HepG2 (cell line): ENCODE measurements around the gene ABCA2. TPM values are rescaled to one million over a fixed set of nuclear protein-coding genes. Genes with fewer than 3 reads are reported as not detected.
A peak's percentile ranks its signal among the peaks of the same experiment; 100 is the strongest.

Experiments
- ASH2L ChIP-seq: fragments of 300-600, 200-600 bp; sonication (generic); IDR thresholded peaks from 2 replicates; pipeline ENCODE4 v1.7.0; 2017; ENCODE audit warnings: low read depth, mild to moderate bottlenecking, moderate library complexity, mixed read lengths, low read length; ENCODE audit not compliant: insufficient read length
- ELF3 ChIP-seq: IDR thresholded peaks from 2 replicates; pipeline ENCODE4 v1.6.1; 2016; ENCODE audit warnings: missing genetic modification reagents, missing compliant biosample characterization
- FOXK2 ChIP-seq: fragments of 450-650 bp; IDR thresholded peaks from 2 replicates; pipeline ENCODE4 v1.6.1; 2016
- HOXA9 ChIP-seq: sonication (generic); formaldehyde crosslinking; IDR thresholded peaks from 2 replicates; pipeline ENCODE4 v1.8.1; 2022; ENCODE audit warnings: missing genetic modification reagents, mild to moderate bottlenecking, moderate library complexity, borderline replicate concordance
- IRF2 ChIP-seq: IDR thresholded peaks from 2 replicates; pipeline ENCODE4 v1.6.1; 2018; ENCODE audit warnings: missing genetic modification reagents, missing compliant biosample characterization
- KLF16 ChIP-seq, 2 experiments: sonication (generic) in 1 of 2; formaldehyde crosslinking in 1 of 2; IDR thresholded peaks; 2 replicates each; pipeline versions ENCODE4 v1.6.1 to v1.8.0; 2016 to 2023; ENCODE audit warnings: missing genetic modification reagents in 2 of 2, missing compliant biosample characterization in 1 of 2
- POGK ChIP-seq: sonication (generic); formaldehyde crosslinking; conservative IDR thresholded peaks from 2 replicates; pipeline ENCODE4 v1.8.0; 2022; ENCODE audit warnings: mild to moderate bottlenecking, moderate library complexity, missing genetic modification reagents
- RBFOX2 ChIP-seq: fragments of 200-400 bp; formaldehyde crosslinking; IDR thresholded peaks from 2 replicates; pipeline ENCODE4 v1.6.1; 2017; ENCODE audit warnings: low read depth, mild to moderate bottlenecking, low read length
- RXRB ChIP-seq: IDR thresholded peaks from 2 replicates; pipeline ENCODE4 v1.6.1; 2016; ENCODE audit warnings: borderline replicate concordance, missing genetic modification reagents, missing compliant biosample characterization
- SMAD9 ChIP-seq: sonication (generic); formaldehyde crosslinking; IDR thresholded peaks from 2 replicates; pipeline ENCODE4 v1.5.1; 2020; ENCODE audit warnings: mild to moderate bottlenecking, missing genetic modification reagents
- ZFP1 ChIP-seq: IDR thresholded peaks from 2 replicates; pipeline ENCODE4 v1.6.1; 2016
- ZFP82 ChIP-seq: sonication (generic); formaldehyde crosslinking; IDR thresholded peaks from 2 replicates; pipeline ENCODE4 v1.5.1; 2020; ENCODE audit warnings: mild to moderate bottlenecking, missing genetic modification reagents, borderline replicate concordance
- ZMAT5 ChIP-seq: sonication (generic); formaldehyde crosslinking; IDR thresholded peaks from 2 replicates; pipeline ENCODE4 v1.5.0; 2020; ENCODE audit warnings: mild to moderate bottlenecking, low read depth, missing genetic modification reagents, borderline replicate concordance
- ZNF282 ChIP-seq: fragments of 450-650 bp; IDR thresholded peaks from 2 replicates; pipeline ENCODE4 v1.6.1; 2018; ENCODE audit not compliant: partially characterized antibody
- ZNF550 ChIP-seq: sonication (generic); formaldehyde crosslinking; IDR thresholded peaks from 2 replicates; pipeline ENCODE4 v1.4.0; 2020; ENCODE audit warnings: mild to moderate bottlenecking, missing genetic modification reagents, borderline replicate concordance
- polyA plus RNA-seq, 8 experiments: library from polyadenylated mRNA; depleted of rRNA in 3 of 8; stranded (reverse) in 7 of 8; unstranded in 1 of 8; fragments of >200 nt; fragmentation: Illumina TruSeq in 4 of 8; extraction: Trizol in 4 of 8; gene quantifications; 2 replicates each; pipeline versions ENCODE4 v1.2.1 to v1.2.3, GENCODE V29; 2011 to 2016; ENCODE audit warnings: low read depth in 4 of 8, missing spikeins in 1 of 8, mixed read lengths in 1 of 8; ENCODE audit not compliant: insufficient read depth in 1 of 8
- total RNA-seq, 5 experiments: library from RNA; depleted of rRNA; stranded (reverse); fragments of >200 nt; fragmentation: Illumina TruSeq; extraction: Trizol; gene quantifications; 2 replicates each; pipeline ENCODE4 v1.2.3, GENCODE V29; 2016; ENCODE audit warnings: low read depth in 1 of 5
- TF ChIP-seq, protein P1 (sequence below): sonication (generic); formaldehyde crosslinking; IDR thresholded peaks from 2 replicates; pipeline ENCODE4 v1.9.0; 2021; ENCODE audit warnings: missing genetic modification reagents, borderline replicate concordance
- TF ChIP-seq, protein P2 (sequence below): sonication (generic); formaldehyde crosslinking; IDR thresholded peaks from 2 replicates; pipeline ENCODE4 v1.4.0; 2020; ENCODE audit warnings: low read depth, missing genetic modification reagents
- TF ChIP-seq, protein P3 (sequence below): sonication (generic); formaldehyde crosslinking; IDR thresholded peaks from 2 replicates; pipeline ENCODE4 v1.4.0; 2020; ENCODE audit warnings: missing genetic modification reagents, borderline replicate concordance

ABCA2 gene
- total and polyA plus RNA-seq, 2 of the 13 experiments (the other 11 are each of a cell fraction or from before 2014, with no cell fraction given): 2.9 to 19.2 TPM

DNA sequence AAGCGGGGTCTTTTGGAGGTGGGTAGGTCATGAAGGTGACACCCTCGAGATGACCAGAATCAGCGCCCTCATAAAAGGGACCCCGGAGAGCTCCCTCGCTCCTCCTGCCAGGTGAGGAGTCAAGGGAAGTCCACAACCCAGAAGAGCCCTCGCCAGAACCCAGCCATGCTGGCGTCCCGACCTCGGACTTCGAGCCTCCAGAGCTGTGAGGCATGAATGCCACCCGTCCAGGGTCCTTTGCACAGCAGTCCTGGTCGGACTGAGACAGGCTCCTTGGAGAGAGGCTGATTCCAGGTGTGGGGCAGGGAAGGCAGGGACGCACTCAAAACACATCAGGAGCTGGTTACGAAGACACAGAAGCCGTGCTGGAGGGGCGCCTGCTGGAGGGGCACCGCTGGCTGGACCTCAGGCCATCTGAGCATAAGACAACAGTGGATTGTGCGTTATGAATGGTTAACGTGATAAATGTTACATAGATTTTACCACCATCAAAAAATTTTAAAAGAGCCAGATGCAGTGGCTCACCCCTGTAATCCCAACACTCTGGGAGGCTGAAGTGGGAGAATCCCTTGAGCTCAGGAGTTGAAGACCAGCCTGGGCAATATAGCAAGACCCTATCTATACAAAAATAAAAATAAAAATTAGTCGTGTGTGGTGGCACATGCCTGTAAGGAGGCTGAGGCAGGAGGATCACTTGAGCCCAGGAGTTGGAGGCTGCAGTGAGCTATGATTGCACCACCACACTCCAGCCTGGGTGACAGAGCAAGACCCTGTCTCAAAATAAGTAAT lies 26.0 kb downstream of the ABCA2 start (continued):
- TF ChIP-seq, protein P1, sequence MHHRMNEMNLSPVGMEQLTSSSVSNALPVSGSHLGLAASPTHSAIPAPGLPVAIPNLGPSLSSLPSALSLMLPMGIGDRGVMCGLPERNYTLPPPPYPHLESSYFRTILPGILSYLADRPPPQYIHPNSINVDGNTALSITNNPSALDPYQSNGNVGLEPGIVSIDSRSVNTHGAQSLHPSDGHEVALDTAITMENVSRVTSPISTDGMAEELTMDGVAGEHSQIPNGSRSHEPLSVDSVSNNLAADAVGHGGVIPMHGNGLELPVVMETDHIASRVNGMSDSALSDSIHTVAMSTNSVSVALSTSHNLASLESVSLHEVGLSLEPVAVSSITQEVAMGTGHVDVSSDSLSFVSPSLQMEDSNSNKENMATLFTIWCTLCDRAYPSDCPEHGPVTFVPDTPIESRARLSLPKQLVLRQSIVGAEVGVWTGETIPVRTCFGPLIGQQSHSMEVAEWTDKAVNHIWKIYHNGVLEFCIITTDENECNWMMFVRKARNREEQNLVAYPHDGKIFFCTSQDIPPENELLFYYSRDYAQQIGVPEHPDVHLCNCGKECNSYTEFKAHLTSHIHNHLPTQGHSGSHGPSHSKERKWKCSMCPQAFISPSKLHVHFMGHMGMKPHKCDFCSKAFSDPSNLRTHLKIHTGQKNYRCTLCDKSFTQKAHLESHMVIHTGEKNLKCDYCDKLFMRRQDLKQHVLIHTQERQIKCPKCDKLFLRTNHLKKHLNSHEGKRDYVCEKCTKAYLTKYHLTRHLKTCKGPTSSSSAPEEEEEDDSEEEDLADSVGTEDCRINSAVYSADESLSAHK (CRISPR knock-in tag): no peak
- TF ChIP-seq FOXK2 (no peak), RBFOX2 (no peak), HOXA9 (CRISPR knock-in tag) (no peak), ZNF550 (CRISPR knock-in tag) (no peak), ZFP82 (no peak), ASH2L (no peak), ELF3 (CRISPR knock-in tag) (no peak), SMAD9 (no peak), KLF16 (CRISPR knock-in tag; IDR thresholded peaks at IDR 0.05) (no peak), ZFP1 (CRISPR knock-in tag) (no peak), RXRB (CRISPR knock-in tag) (0 out of 2 replicates have a peak, but pooled peaks have one; percentile 9), IRF2 (CRISPR knock-in tag) (0 out of 2 replicates have a peak, but pooled peaks have one; percentile 13), POGK (no peak), ZNF282 (no peak), ZMAT5 (CRISPR knock-in tag) (no peak)
- TF ChIP-seq, protein P2, sequence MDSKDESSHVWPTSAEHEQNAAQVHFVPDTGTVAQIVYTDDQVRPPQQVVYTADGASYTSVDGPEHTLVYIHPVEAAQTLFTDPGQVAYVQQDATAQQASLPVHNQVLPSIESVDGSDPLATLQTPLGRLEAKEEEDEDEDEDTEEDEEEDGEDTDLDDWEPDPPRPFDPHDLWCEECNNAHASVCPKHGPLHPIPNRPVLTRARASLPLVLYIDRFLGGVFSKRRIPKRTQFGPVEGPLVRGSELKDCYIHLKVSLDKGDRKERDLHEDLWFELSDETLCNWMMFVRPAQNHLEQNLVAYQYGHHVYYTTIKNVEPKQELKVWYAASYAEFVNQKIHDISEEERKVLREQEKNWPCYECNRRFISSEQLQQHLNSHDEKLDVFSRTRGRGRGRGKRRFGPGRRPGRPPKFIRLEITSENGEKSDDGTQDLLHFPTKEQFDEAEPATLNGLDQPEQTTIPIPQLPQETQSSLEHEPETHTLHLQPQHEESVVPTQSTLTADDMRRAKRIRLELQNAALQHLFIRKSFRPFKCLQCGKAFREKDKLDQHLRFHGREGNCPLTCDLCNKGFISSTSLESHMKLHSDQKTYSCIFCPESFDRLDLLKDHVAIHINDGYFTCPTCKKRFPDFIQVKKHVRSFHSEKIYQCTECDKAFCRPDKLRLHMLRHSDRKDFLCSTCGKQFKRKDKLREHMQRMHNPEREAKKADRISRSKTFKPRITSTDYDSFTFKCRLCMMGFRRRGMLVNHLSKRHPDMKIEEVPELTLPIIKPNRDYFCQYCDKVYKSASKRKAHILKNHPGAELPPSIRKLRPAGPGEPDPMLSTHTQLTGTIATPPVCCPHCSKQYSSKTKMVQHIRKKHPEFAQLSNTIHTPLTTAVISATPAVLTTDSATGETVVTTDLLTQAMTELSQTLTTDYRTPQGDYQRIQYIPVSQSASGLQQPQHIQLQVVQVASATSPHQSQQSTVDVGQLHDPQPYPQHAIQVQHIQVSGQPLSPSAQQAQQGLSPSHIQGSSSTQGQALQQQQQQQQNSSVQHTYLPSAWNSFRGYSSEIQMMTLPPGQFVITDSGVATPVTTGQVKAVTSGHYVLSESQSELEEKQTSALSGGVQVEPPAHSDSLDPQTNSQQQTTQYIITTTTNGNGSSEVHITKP (CRISPR knock-in tag): no peak
- TF ChIP-seq, protein P3, sequence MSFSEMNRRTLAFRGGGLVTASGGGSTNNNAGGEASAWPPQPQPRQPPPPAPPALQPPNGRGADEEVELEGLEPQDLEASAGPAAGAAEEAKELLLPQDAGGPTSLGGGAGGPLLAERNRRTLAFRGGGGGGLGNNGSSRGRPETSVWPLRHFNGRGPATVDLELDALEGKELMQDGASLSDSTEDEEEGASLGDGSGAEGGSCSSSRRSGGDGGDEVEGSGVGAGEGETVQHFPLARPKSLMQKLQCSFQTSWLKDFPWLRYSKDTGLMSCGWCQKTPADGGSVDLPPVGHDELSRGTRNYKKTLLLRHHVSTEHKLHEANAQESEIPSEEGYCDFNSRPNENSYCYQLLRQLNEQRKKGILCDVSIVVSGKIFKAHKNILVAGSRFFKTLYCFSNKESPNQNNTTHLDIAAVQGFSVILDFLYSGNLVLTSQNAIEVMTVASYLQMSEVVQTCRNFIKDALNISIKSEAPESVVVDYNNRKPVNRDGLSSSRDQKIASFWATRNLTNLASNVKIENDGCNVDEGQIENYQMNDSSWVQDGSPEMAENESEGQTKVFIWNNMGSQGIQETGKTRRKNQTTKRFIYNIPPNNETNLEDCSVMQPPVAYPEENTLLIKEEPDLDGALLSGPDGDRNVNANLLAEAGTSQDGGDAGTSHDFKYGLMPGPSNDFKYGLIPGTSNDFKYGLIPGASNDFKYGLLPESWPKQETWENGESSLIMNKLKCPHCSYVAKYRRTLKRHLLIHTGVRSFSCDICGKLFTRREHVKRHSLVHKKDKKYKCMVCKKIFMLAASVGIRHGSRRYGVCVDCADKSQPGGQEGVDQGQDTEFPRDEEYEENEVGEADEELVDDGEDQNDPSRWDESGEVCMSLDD: no peak
